Mesothelial cell of epicardium (in vitro differentiated cells): ENCODE data around the gene TRAF4. TPM values are rescaled to one million over a fixed set of nuclear protein-coding genes. Genes with fewer than 3 reads are reported as not detected.

ENCODE experiments used
- DNase-seq, 2 experiments: peaks; one replicate each; pipeline ENCODE4 v3.0.0; 2021; ENCODE audit warnings: low spot score in 2 of 2; ENCODE audit not compliant: unreplicated experiment in 2 of 2
- H3K27ac Mint-ChIP-seq: 2 replicates; pipeline ENCODE4 v1.8.0; 2021; ENCODE audit warnings: mixed read lengths
- H3K27me3 Mint-ChIP-seq: 2 replicates; pipeline ENCODE4 v1.8.0; 2021; ENCODE audit warnings: low read depth, mixed read lengths
- H3K36me3 Mint-ChIP-seq: 2 replicates; pipeline ENCODE4 v1.8.0; 2021; ENCODE audit warnings: mixed read lengths
- H3K4me1 Mint-ChIP-seq: 2 replicates; pipeline ENCODE4 v1.8.0; 2021; ENCODE audit warnings: mixed read lengths
- H3K4me3 Mint-ChIP-seq: 2 replicates; pipeline ENCODE4 v1.8.0; 2021; ENCODE audit warnings: mild to moderate bottlenecking, moderate library complexity, mixed read lengths
- H3K9me3 Mint-ChIP-seq: 2 replicates; pipeline ENCODE4 v1.8.0; 2021; ENCODE audit warnings: mixed read lengths
- total RNA-seq: library from RNA; stranded (reverse); gene quantifications from 3 replicates; pipeline ENCODE4 v1.2.1, GENCODE V29; 2021
- TF ChIP-seq, protein P1 (sequence below): fragments of 200-600 bp; sonication (generic); IDR thresholded peaks from one replicate; pipeline ENCODE4 v1.5.0; 2021; ENCODE audit warnings: antibody characterized with exemption; ENCODE audit not compliant: unreplicated experiment

TRAF4 gene
- total RNA-seq, 1 donor from 2014 or later, result 252 TPM

DNA sequence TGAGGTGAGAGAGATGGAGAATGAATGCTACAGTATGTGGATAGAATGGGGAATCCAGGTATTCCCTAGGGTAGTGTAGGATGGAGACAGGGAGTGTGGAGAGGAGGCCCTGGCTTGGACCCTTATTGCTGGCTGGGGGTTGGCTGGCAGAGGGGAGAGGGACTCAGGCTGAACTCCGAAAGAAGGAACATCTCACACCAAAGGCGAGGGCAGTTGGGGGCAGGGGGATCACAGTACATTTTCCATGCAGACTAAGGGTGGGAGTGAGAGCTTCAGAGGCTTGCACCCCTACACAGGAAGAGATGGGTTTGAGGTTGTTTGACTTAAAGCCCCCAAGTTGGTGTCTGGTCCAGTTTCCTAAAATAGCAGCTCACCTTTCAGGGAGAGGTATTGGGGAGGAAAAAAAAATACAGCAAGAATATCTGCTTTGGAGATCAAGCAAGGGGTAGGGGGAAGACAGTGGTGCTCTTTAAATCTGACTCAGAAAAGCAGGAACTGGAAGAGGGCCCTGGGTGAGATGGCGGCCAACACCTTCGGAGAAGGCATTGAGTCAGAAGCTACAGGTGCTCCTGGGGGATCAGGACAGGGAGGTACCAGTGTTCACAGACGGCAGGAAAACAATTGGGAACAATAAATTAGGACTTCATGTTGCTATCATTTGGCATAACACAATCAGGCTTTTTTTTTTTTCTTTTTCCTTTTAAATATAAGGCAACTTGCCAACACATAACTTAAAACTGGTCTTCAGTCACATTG lies 12.4 kb downstream of the TRAF4 start:
- Mint-ChIP-seq H3K36me3 (peaks cover 12% of the 10 kb centered on the region), H3K4me1 (no peaks in the 10 kb centered on the region), H3K4me3 (no peak overlapping the region), H3K27ac (peak overlapping the region; percentile 23), H3K27me3 (no peaks in the 10 kb centered on the region), H3K9me3 (no peaks in the 10 kb centered on the region)
- no peak for DNase-seq
- TF ChIP-seq, protein P1, sequence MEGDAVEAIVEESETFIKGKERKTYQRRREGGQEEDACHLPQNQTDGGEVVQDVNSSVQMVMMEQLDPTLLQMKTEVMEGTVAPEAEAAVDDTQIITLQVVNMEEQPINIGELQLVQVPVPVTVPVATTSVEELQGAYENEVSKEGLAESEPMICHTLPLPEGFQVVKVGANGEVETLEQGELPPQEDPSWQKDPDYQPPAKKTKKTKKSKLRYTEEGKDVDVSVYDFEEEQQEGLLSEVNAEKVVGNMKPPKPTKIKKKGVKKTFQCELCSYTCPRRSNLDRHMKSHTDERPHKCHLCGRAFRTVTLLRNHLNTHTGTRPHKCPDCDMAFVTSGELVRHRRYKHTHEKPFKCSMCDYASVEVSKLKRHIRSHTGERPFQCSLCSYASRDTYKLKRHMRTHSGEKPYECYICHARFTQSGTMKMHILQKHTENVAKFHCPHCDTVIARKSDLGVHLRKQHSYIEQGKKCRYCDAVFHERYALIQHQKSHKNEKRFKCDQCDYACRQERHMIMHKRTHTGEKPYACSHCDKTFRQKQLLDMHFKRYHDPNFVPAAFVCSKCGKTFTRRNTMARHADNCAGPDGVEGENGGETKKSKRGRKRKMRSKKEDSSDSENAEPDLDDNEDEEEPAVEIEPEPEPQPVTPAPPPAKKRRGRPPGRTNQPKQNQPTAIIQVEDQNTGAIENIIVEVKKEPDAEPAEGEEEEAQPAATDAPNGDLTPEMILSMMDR, result no peak

DNA sequence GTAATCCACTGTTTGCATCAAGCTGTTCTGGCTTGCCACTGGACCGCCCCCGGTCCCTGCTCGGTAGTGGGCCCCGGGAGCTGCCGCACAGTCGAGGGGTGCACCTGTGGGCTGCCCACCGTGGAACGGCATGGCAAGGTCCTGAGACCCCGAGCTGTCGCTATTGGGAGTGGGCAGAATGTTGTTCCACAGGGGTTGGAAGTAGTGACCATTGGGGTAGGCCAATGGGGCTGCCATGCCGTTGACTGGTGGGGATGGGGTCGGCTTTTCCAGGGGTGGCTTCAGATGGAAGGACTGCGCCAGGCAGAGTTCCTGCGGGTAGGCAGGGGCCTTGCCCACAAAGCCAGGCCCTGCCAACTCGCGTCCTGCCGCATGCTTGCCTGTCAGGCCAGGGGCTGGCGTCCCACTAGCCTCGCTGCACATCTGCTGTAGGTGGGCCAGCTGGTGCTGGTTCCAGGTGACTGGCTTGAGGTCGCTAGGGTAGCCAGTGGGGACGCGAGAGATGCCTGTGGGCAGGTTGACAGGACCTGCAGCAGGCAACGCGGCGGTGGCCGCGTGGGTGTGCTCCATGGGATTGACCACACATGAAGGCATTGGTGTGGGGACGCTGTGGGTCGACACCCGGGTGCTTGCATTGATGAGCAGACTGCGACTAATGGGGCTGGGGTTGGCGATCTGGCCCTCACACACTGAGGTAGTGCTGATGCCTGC lies 14.8 kb downstream of the TRAF4 start:
- Mint-ChIP-seq H3K27me3 (no peaks in the 10 kb centered on the region), H3K4me3 (no peak overlapping the region), H3K36me3 (peaks cover 7% of the 10 kb centered on the region), H3K27ac (no peak overlapping the region), H3K9me3 (no peaks in the 10 kb centered on the region), H3K4me1 (no peaks in the 10 kb centered on the region)
- TF ChIP-seq, protein P1, result no peak
- no peak for DNase-seq

DNA sequence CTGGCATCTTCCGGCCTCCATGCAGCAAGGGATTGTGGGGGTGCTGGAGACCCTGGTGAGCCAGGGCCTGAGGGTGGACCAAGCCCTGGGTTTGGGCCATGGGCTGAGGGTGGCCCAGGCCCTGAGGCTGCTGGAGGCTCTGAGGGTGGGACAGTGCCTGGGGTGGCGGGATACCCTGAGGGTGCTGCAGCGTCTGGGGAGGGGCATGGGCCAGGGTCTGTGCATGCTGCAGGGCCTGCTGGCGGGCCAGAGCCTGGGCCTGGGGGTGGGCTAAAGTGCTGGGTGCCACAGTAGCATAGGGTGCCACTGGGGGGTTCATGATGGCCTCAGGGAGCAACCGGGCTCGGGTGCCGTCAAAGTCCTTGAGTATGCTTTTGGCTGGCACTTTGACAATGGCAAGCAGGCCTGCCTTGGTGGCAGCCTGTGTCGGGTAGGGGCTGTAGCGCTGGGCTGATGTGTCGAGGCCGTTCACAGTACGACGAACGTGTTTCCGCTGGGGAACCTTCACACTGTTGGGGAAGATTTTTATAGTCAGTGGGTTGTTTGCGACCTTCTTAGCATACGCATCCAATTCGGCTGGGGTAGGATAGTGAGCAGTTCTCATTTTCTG lies 15.6 kb downstream of the TRAF4 start:
- no peak overlapping the region for H3K4me3 Mint-ChIP-seq
- no peak for DNase-seq
- no peaks in the 10 kb centered on the region for H3K27me3 Mint-ChIP-seq
- no peak overlapping the region for H3K27ac Mint-ChIP-seq
- H3K36me3 Mint-ChIP-seq, result peaks cover 9% of the 10 kb centered on the region
- no peaks in the 10 kb centered on the region for H3K9me3 Mint-ChIP-seq
- TF ChIP-seq, protein P1, result no peak
- peaks cover 1% of the 10 kb centered on the region for H3K4me1 Mint-ChIP-seq

DNA sequence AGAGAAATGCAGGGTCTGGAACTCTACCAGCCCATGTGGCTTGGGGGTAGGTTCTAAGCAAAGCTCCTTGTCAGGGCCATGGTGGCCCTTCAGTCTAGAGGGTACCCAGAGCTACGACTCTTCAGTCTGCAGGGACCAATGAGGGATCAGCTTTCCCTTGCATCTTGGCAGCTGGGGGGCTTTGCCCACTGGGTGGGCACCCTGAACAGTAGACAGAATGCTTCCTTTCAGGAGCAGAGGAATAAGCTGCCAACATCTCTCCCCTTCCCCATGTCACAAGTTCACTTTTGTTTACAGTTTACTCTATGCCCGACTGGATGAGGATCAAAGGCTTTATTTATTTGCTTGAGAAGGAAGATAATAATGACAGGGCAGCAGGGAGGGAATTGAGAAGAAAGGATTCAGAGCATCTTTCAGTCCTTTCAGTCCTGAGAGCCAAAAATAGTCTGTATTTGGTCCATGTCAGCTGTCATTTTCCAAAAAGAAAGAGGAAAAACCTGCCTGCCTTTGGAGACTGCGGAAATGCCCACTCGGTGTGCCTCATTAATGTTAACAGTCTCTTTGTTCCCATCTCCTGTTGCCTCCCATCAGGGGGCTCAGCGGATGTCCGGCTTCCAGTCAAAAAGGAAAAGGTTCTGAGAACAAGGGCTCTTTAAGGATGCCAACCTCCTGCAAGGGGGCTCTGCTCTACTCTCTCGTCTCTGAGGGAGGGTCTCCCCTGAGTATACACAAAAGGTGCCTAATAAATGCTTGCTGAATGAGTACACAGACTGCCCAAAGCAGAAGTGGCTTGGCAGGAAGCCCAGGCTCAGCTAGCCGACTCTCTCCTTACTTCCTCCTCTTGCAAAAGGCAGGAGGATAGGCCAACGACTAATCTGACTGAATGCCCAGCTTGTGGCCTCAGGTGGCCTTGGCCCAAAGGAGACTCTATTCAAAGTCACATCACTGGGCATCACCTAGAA lies 17.1 kb downstream of the TRAF4 start:
- Mint-ChIP-seq H3K4me3 (no peak overlapping the region), H3K27me3 (no peaks in the 10 kb centered on the region), H3K4me1 (peaks cover 1% of the 10 kb centered on the region), H3K9me3 (no peaks in the 10 kb centered on the region), H3K27ac (no peak overlapping the region), H3K36me3 (peaks cover 13% of the 10 kb centered on the region)
- TF ChIP-seq, protein P1, result no peak
- DNase-seq, result no peak

DNA sequence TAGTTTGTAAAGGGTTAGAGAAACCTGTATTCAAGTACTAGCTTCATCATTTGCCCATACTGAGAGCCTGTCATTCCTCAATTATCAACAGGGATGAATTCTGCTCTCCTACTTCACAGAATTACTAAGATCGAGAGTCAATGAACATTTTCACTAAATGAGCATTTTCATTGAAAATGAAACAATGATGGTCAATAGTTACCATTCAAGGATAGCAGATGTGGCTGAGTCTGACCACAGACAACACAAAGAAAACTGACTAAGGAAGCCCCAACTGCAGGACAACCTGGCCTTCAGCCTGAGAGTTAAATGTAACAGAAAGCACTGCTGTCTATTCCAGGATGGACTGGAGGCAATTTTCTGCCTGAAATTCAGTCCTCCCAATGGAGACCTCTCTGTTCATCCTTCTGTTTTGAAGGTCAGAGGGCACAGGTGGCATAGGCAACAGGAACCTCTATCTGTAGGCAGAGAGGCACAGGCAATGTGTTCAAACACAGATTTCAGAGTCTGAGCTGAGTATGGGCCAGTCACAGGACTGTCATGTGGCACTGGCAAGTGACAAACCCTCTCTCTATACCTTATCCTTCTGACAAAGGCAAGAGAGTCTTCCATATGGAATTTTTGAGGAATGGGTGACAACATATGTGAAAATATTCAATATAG lies 19.5 kb downstream of the TRAF4 start:
- Mint-ChIP-seq H3K27me3 (no peaks in the 10 kb centered on the region), H3K27ac (no peak overlapping the region), H3K36me3 (peaks cover 9% of the 10 kb centered on the region), H3K4me3 (no peak overlapping the region), H3K4me1 (peaks cover 1% of the 10 kb centered on the region), H3K9me3 (no peaks in the 10 kb centered on the region)
- DNase-seq, result no peak
- TF ChIP-seq, protein P1, result no peak
